K562 (cell line): ENCODE results near the gene ACKR3.

ENCODE experiments used
- HDGF ChIP-seq: fragments of 450-650 bp; IDR thresholded peaks from 2 replicates; pipeline ENCODE4 v1.6.1; 2016
- POLR2A ChIP-seq: fragments of 450-650 bp; conservative IDR thresholded peaks from 2 replicates; pipeline ENCODE4 v1.6.1; 2016
- THRAP3 ChIP-seq: fragments of 450-650 bp; IDR thresholded peaks from 2 replicates; pipeline ENCODE4 v1.6.1; 2016; ENCODE audit warnings: mild to moderate bottlenecking, inconsistent platforms, borderline replicate concordance
- ZNF174 ChIP-seq: fragments of 250-450 bp; sonication (Bioruptor Pico); IDR thresholded peaks from 2 replicates; pipeline ENCODE4 v1.4.0; 2020; ENCODE audit warnings: mild to moderate bottlenecking

GRCh38 chr2:236607471-236608187 lies 38.0 kb downstream of the ACKR3 start:
- TF ChIP-seq THRAP3 = no peak
- no peak for TF ChIP-seq ZNF174 (CRISPR knock-in tag)
- TF ChIP-seq POLR2A = no peak
- no peak for TF ChIP-seq HDGF
